Neural progenitor cell (in vitro differentiated cells): ENCODE results near the gene PARD6A. TPM values are rescaled to one million over a fixed set of nuclear protein-coding genes. Genes with fewer than 3 reads are reported as not detected.

Experiments used
- DNase-seq: peaks from one replicate; pipeline ENCODE4 v3.0.0-alpha.2; 2016; ENCODE audit warnings: low spot score
- H2AFZ ChIP-seq: fragments of 200-600 bp; sonication (generic); replicated peaks from 2 replicates; pipeline ENCODE4 v1.6.1; 2016; ENCODE audit warnings: antibody characterized with exemption
- H3F3A ChIP-seq: fragments of 200-600 bp; sonication (generic); 2 replicates; pipeline ENCODE4 v1.6.1; 2016; ENCODE audit warnings: antibody characterized with exemption, low read depth
- H3K27ac ChIP-seq: fragments of 200-600 bp; sonication (generic); 2 replicates; pipeline ENCODE4 v1.5.1; 2016; ENCODE audit warnings: mild to moderate bottlenecking
- H3K27me3 ChIP-seq: fragments of 200-600 bp; sonication (generic); 2 replicates; pipeline ENCODE4 v1.6.1; 2016; ENCODE audit warnings: mild to moderate bottlenecking, moderate library complexity
- H3K36me3 ChIP-seq: fragments of 200-600 bp; sonication (generic); 2 replicates; pipeline ENCODE4 v1.5.1; 2016
- H3K4me1 ChIP-seq: fragments of 200-600 bp; sonication (generic); 2 replicates; pipeline ENCODE4 v1.6.1; 2016; ENCODE audit warnings: mixed run types
- H3K4me2 ChIP-seq: fragments of 200-600 bp; sonication (generic); 2 replicates; pipeline ENCODE4 v1.6.1; 2016
- H3K4me3 ChIP-seq: fragments of 200-600 bp; sonication (generic); 2 replicates; pipeline ENCODE4 v1.5.1; 2016
- H3K79me2 ChIP-seq: fragments of 200-600 bp; sonication (generic); 2 replicates; pipeline ENCODE4 v1.6.1; 2016; ENCODE audit warnings: low read depth
- H3K9ac ChIP-seq: fragments of 200-600 bp; sonication (generic); 2 replicates; pipeline ENCODE4 v1.6.1; 2016
- H3K9me3 ChIP-seq: fragments of 200-600 bp; sonication (generic); 2 replicates; pipeline ENCODE4 v1.5.1; 2016; ENCODE audit warnings: low read depth
- H4K20me1 ChIP-seq: fragments of 200-600 bp; sonication (generic); 2 replicates; pipeline ENCODE4 v1.6.1; 2016; ENCODE audit warnings: low read depth
- H3K27ac Mint-ChIP-seq: 3 replicates; pipeline ENCODE4 v1.8.0; 2021; ENCODE audit warnings: mixed read lengths
- H3K27me3 Mint-ChIP-seq: 2 replicates; pipeline ENCODE4 v1.8.0; 2022; ENCODE audit warnings: low read depth, mild to moderate bottlenecking, inconsistent platforms, moderate library complexity, mixed read lengths; ENCODE audit not compliant: insufficient read depth
- H3K36me3 Mint-ChIP-seq: 3 replicates; pipeline ENCODE4 v1.8.0; 2021; ENCODE audit warnings: mixed read lengths
- H3K4me1 Mint-ChIP-seq: 3 replicates; pipeline ENCODE4 v1.8.0; 2021; ENCODE audit warnings: mixed read lengths
- H3K4me3 Mint-ChIP-seq: 3 replicates; pipeline ENCODE4 v1.8.0; 2021; ENCODE audit warnings: mild to moderate bottlenecking, moderate library complexity, mixed read lengths
- H3K9me3 Mint-ChIP-seq: 3 replicates; pipeline ENCODE4 v1.8.0; 2020; ENCODE audit warnings: mixed read lengths
- CTCF ChIP-seq: fragments of 200-600 bp; sonication (generic); IDR thresholded peaks from 2 replicates; pipeline ENCODE4 v1.5.1; 2017; ENCODE audit warnings: antibody characterized with exemption, mild to moderate bottlenecking
- EZH2 ChIP-seq: fragments of 200-600 bp; sonication (generic); IDR thresholded peaks from 2 replicates; pipeline ENCODE4 v1.6.1; 2017; ENCODE audit warnings: antibody characterized with exemption, mild to moderate bottlenecking, moderate library complexity
- EZH2phosphoT487 ChIP-seq: fragments of 200-600 bp; sonication (generic); IDR thresholded peaks from 2 replicates; pipeline ENCODE4 v1.6.1; 2017; ENCODE audit warnings: antibody characterized with exemption
- total RNA-seq: library from RNA; depleted of rRNA; stranded (reverse); fragments of >200 nt; gene quantifications from 2 replicates; pipeline ENCODE4 v1.2.3, GENCODE V29; 2015; ENCODE audit warnings: low replicate concordance

PARD6A gene
- total RNA-seq, 1 donor from 2014 or later = 2.7 TPM

- no peaks in the 10 kb centered on the region for H3K36me3 Mint-ChIP-seq
Observed at GRCh38 chr16:67657751-67658518, 2.8 kb upstream of the PARD6A start.

GRCh38 chr16:67658849-67659674, 1.7 kb upstream of the PARD6A start:
- peak overlapping the region; percentile 54 for H3K9ac ChIP-seq
- H3K36me3 ChIP-seq = no peaks in the 10 kb centered on the region
- H2AFZ ChIP-seq = no peak overlapping the region
- H3K27me3 Mint-ChIP-seq = peaks cover 12% of the 10 kb centered on the region
- no peaks in the 10 kb centered on the region for H3K9me3 ChIP-seq
- H3K9me3 Mint-ChIP-seq = no peaks in the 10 kb centered on the region
- H3K4me3 Mint-ChIP-seq = peak overlapping the region; percentile 93
- no peak for DNase-seq
- peaks cover 8% of the 10 kb centered on the region for H3K4me1 Mint-ChIP-seq
- peaks cover under 1% of the 10 kb centered on the region for H3K36me3 Mint-ChIP-seq
- H3K4me2 ChIP-seq = peak overlapping the region; percentile 79
- H3K4me3 ChIP-seq = peak overlapping the region; percentile 77
- peaks cover 68% of the 10 kb centered on the region for H4K20me1 ChIP-seq
- H3K27me3 ChIP-seq = peaks cover 16% of the 10 kb centered on the region
- H3K27ac Mint-ChIP-seq = no peak overlapping the region
- H3F3A ChIP-seq = peaks cover 21% of the 10 kb centered on the region
- H3K4me1 ChIP-seq = peaks cover 8% of the 10 kb centered on the region
- peaks cover 8% of the 10 kb centered on the region for H3K79me2 ChIP-seq
- no peak overlapping the region for H3K27ac ChIP-seq
- no peak for TF ChIP-seq CTCF
- TF ChIP-seq EZH2phosphoT487 = no peak
- TF ChIP-seq EZH2 = no peak

More at GRCh38 chr16:67657751-67658518, 2.8 kb upstream of the PARD6A start:
- peaks cover 15% of the 10 kb centered on the region for H3K27me3 Mint-ChIP-seq
- H3K9ac ChIP-seq = no peak overlapping the region
- H3K4me3 ChIP-seq = no peak overlapping the region
- H3K27me3 ChIP-seq = peaks cover 27% of the 10 kb centered on the region
- H3K9me3 ChIP-seq = no peaks in the 10 kb centered on the region
- no peaks in the 10 kb centered on the region for H3K9me3 Mint-ChIP-seq
- H3F3A ChIP-seq = peaks cover 21% of the 10 kb centered on the region
- H3K27ac ChIP-seq = no peak overlapping the region
- DNase-seq = no peak
- H3K4me3 Mint-ChIP-seq = peak overlapping the region; percentile 93
- H3K36me3 ChIP-seq = no peaks in the 10 kb centered on the region
- H3K79me2 ChIP-seq = peaks cover 8% of the 10 kb centered on the region
- H3K4me1 ChIP-seq = peaks cover 15% of the 10 kb centered on the region
- H3K4me1 Mint-ChIP-seq = peaks cover 10% of the 10 kb centered on the region
- peaks cover 71% of the 10 kb centered on the region for H4K20me1 ChIP-seq
- no peak overlapping the region for H3K27ac Mint-ChIP-seq
- TF ChIP-seq EZH2 (no peak), EZH2phosphoT487 (no peak), CTCF (no peak)
- H3K4me2 ChIP-seq = no peak overlapping the region
- H2AFZ ChIP-seq = no peak overlapping the region

GRCh38 chr16:67659675-67660563, 841 bp upstream of the PARD6A start, which contains the start of gene ACD:
Gene ACD (minus strand): TSS chr16:67660260. CDS start chr16:67660220, 40 bp downstream.
- Histone ChIP-seq H3K9ac (peak within 1 kb of the TSS; percentile 54), H3K27me3 (peaks cover 7% of the 10 kb centered on the region), H4K20me1 (peaks cover 68% of the 10 kb centered on the region), H3K9me3 (no peaks in the 10 kb centered on the region), H3K36me3 (no peaks in the 10 kb centered on the region), H3F3A (peaks cover 21% of the 10 kb centered on the region), H3K4me1 (peaks cover 8% of the 10 kb centered on the region), H3K79me2 (peaks cover 8% of the 10 kb centered on the region), H3K4me3 (peak within 1 kb of the TSS; percentile 77), H2AFZ (peak within 1 kb of the TSS; percentile 92), H3K4me2 (peak within 1 kb of the TSS; percentile 79), H3K27ac (peak within 1 kb of the TSS; percentile 66)
- Mint-ChIP-seq H3K9me3 (no peaks in the 10 kb centered on the region), H3K27me3 (peaks cover 10% of the 10 kb centered on the region), H3K4me3 (peak within 1 kb of the TSS; percentile 94), H3K27ac (no peak within 1 kb of the TSS), H3K36me3 (peaks cover 8% of the 10 kb centered on the region), H3K4me1 (peaks cover 15% of the 10 kb centered on the region)
- DNase-seq = peak; percentile 95
- TF ChIP-seq EZH2 = no peak
- no peak for TF ChIP-seq CTCF
- no peak for TF ChIP-seq EZH2phosphoT487
